Astrocyte (in vitro differentiated cells and primary cell): ENCODE measurements around the gene TWF2. TPM values are rescaled to one million over a fixed set of nuclear protein-coding genes. Genes with fewer than 3 reads are reported as not detected.
A peak's percentile ranks its signal among the peaks of the same experiment; 100 is the strongest.

Experiments
- DNase-seq: peaks from one replicate; pipeline ENCODE4 v3.0.0-alpha.2; 2010; ENCODE audit warnings: low read depth
- FAIRE-seq: peaks from 2 replicates; lab custom pipeline; 2011; peaks lifted over from hg19 to GRCh38; lab: Jason Lieb, UNC
- H2AFZ ChIP-seq: 2 replicates; pipeline ENCODE4 v1.6.0; 2012; ENCODE audit warnings: low read depth, low read length, inconsistent platforms
- H3K27ac ChIP-seq: 2 replicates; pipeline ENCODE4 v1.5.1; 2011; ENCODE audit warnings: low read depth, low read length, inconsistent platforms
- H3K27me3 ChIP-seq: 2 replicates; pipeline ENCODE4 v1.6.0; 2011; ENCODE audit warnings: low read length, inconsistent platforms; ENCODE audit not compliant: insufficient read depth
- H3K36me3 ChIP-seq: 2 replicates; pipeline ENCODE4 v1.5.1; 2011; ENCODE audit warnings: low read length, inconsistent platforms; ENCODE audit not compliant: insufficient read depth
- H3K4me1 ChIP-seq: 2 replicates; pipeline ENCODE4 v1.5.1; 2011; ENCODE audit warnings: low read length, inconsistent platforms; ENCODE audit not compliant: insufficient read depth
- H3K4me2 ChIP-seq: 2 replicates; pipeline ENCODE4 v1.6.0; 2012; ENCODE audit warnings: low read length, inconsistent platforms
- H3K4me3 ChIP-seq: 2 replicates; pipeline ENCODE4 v1.5.1; 2011; ENCODE audit warnings: low read depth, mild to moderate bottlenecking, low read length, inconsistent platforms; ENCODE audit not compliant: insufficient read depth
- H3K79me2 ChIP-seq: 2 replicates; pipeline ENCODE4 v1.6.0; 2012; ENCODE audit warnings: mild to moderate bottlenecking, low read length, inconsistent platforms; ENCODE audit not compliant: insufficient read depth
- H3K9ac ChIP-seq: 2 replicates; pipeline ENCODE4 v1.6.0; 2012; ENCODE audit warnings: mild to moderate bottlenecking, low read length, inconsistent platforms
- H3K9me3 ChIP-seq: 2 replicates; pipeline ENCODE4 v1.5.1; 2012; ENCODE audit warnings: low read depth, mild to moderate bottlenecking, low read length, inconsistent platforms; ENCODE audit not compliant: insufficient read depth
- H4K20me1 ChIP-seq: 2 replicates; pipeline ENCODE4 v1.6.0; 2012; ENCODE audit warnings: low read length, inconsistent platforms; ENCODE audit not compliant: insufficient read depth
- H3K27ac Mint-ChIP-seq: one replicate; pipeline ENCODE4 v1.8.0; 2021; ENCODE audit warnings: mild to moderate bottlenecking, mixed read lengths; ENCODE audit not compliant: unreplicated experiment
- H3K27me3 Mint-ChIP-seq: one replicate; pipeline ENCODE4 v1.8.0; 2021; ENCODE audit warnings: low read depth, mixed read lengths; ENCODE audit not compliant: unreplicated experiment
- H3K36me3 Mint-ChIP-seq: one replicate; pipeline ENCODE4 v1.8.0; 2021; ENCODE audit warnings: low read depth, mixed read lengths; ENCODE audit not compliant: unreplicated experiment
- H3K4me1 Mint-ChIP-seq: one replicate; pipeline ENCODE4 v1.8.0; 2021; ENCODE audit warnings: low read depth, mixed read lengths; ENCODE audit not compliant: unreplicated experiment
- H3K4me3 Mint-ChIP-seq: one replicate; pipeline ENCODE4 v1.8.0; 2021; ENCODE audit warnings: mild to moderate bottlenecking, moderate library complexity, mixed read lengths; ENCODE audit not compliant: unreplicated experiment
- H3K9me3 Mint-ChIP-seq: one replicate; pipeline ENCODE4 v1.8.0; 2021; ENCODE audit warnings: mild to moderate bottlenecking, mixed read lengths; ENCODE audit not compliant: unreplicated experiment
- EZH2 ChIP-seq: IDR thresholded peaks from 2 replicates; pipeline ENCODE4 v1.6.1; 2012; ENCODE audit warnings: mild to moderate bottlenecking, low read length, inconsistent platforms; ENCODE audit not compliant: insufficient read depth
- total RNA-seq: library from RNA; stranded (reverse); gene quantifications from 2 replicates; pipeline ENCODE4 v1.2.1, GENCODE V29; 2021
- TF ChIP-seq, protein P1 (sequence below): IDR thresholded peaks from 2 replicates; pipeline ENCODE4 v1.5.1; 2011; ENCODE audit warnings: low read depth, mild to moderate bottlenecking, inconsistent platforms, low read length, moderate library complexity; ENCODE audit not compliant: insufficient read depth

TWF2 gene
- total RNA-seq, 1 donor from 2014 or later, result 103 TPM

DNA sequence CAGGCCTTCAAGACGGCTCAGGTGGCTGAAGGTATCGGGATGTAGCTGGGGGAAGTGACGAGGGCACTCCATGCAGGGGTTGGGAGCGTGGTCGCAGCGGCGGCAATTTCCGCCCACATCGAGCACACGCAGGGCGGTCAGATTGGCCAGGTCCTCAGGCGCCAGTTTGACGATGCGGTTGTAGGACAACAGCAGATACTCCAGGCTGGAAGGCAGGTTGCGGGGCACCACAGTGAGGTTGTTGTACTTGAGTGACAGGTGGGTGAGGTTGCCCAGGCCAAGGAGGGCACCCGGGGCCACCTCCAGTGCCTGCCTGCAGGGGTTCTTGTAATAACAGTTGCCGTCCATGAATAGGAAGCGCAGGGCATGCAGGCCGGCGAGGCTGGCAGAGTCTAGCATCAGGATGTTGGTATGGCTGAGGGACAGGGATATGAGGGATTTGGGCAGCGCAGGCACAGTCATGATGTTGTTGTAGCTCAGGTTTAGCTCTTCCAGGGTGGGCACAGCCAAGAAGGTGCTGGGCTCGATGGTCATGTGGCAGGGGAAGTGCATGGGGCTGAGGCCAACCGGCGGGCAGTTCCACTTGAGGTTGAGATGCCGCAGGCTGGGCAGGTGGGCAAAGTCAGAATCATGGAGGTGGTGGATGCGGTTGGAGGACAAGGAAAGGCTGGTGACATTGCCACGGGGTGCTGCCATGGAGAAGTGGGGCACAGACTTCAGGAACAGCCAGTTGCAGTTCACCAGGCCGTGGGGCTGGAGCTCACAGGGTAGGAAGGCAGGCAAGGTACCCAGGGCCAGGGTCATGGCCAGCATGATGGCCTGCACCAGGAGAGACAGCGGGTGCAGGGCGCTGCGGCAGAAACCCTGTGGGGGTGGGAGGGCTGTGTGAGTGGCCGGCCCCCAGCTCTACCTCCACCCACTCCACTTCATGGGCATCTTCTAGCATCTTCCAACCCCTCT, 15.2 kb downstream of the TWF2 start:
- Mint-ChIP-seq H3K4me1 (no peaks in the 10 kb centered on the region), H3K27ac (peak overlapping the region; percentile 78), H3K9me3 (peaks cover 6% of the 10 kb centered on the region), H3K27me3 (peaks cover 9% of the 10 kb centered on the region), H3K36me3 (peaks cover 7% of the 10 kb centered on the region), H3K4me3 (no peak overlapping the region)
- Histone ChIP-seq H3K27ac (no peak overlapping the region), H3K4me3 (no peak overlapping the region), H3K4me1 (peaks cover 7% of the 10 kb centered on the region), H3K79me2 (no peaks in the 10 kb centered on the region), H3K27me3 (no peaks in the 10 kb centered on the region), H3K36me3 (peaks cover 3% of the 10 kb centered on the region), H4K20me1 (peaks cover 9% of the 10 kb centered on the region), H3K9me3 (no peaks in the 10 kb centered on the region), H3K9ac (no peak overlapping the region), H3K4me2 (no peak overlapping the region), H2AFZ (no peak overlapping the region)
- FAIRE-seq (no peak), DNase-seq (no peak)
- no peak for TF ChIP-seq EZH2
- TF ChIP-seq, protein P1, sequence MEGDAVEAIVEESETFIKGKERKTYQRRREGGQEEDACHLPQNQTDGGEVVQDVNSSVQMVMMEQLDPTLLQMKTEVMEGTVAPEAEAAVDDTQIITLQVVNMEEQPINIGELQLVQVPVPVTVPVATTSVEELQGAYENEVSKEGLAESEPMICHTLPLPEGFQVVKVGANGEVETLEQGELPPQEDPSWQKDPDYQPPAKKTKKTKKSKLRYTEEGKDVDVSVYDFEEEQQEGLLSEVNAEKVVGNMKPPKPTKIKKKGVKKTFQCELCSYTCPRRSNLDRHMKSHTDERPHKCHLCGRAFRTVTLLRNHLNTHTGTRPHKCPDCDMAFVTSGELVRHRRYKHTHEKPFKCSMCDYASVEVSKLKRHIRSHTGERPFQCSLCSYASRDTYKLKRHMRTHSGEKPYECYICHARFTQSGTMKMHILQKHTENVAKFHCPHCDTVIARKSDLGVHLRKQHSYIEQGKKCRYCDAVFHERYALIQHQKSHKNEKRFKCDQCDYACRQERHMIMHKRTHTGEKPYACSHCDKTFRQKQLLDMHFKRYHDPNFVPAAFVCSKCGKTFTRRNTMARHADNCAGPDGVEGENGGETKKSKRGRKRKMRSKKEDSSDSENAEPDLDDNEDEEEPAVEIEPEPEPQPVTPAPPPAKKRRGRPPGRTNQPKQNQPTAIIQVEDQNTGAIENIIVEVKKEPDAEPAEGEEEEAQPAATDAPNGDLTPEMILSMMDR, result no peak

DNA sequence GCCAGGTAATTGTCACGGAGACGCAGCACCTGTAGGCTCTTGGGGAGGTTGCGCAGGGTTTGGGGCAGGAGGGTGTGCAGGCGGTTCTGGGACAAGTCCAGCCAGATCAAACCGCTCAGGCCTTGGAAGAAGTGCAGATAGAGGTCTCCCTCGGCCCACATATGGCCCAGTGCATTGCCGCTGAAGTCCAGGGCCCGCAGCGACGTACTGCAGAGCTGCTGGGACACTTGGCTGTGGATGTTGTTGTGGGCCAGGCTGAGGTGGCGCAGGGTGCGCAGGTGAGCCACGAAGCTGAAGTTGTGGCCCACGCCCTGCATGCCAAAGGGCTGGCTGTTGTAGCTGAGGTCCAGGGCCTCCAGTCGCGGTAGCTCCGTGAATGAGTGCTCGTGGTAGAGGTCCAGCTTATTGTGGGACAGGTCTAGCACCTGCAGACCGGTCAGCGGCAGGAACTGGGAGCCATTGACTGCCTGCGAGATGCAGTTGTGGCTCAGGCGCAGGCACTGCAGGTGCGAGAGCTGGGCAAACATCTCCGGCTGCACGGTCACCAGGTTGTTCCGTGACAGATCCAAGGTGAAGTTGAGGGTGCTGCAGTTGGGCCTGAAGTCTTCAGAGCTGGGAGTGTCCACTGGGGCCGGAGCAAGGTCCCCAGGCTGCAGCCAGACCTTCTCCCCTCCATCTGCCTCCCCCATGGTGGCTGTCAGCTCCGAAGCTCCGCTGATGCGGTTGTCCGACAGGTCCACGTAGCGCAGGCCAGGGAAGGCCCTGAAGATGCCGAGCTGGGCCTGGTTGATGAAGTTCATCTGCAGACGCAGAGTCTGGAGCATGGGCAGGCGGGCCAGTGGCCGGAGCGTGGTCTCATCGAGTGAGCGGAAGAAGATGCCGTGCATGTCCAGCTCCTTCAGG, 16.4 kb downstream of the TWF2 start:
- H3K27me3 Mint-ChIP-seq, result peaks cover 9% of the 10 kb centered on the region
- Histone ChIP-seq H3K27me3 (no peaks in the 10 kb centered on the region), H3K4me1 (peaks cover 9% of the 10 kb centered on the region), H3K36me3 (no peaks in the 10 kb centered on the region), H3K9ac (no peak overlapping the region), H3K4me3 (no peak overlapping the region), H3K79me2 (no peaks in the 10 kb centered on the region), H3K4me2 (no peak overlapping the region), H2AFZ (no peak overlapping the region), H4K20me1 (peaks cover 2% of the 10 kb centered on the region), H3K27ac (no peak overlapping the region), H3K9me3 (no peaks in the 10 kb centered on the region)
- H3K4me1 Mint-ChIP-seq, result no peaks in the 10 kb centered on the region
- no peak for FAIRE-seq
- peaks cover 7% of the 10 kb centered on the region for H3K36me3 Mint-ChIP-seq
- no peak for DNase-seq
- peak overlapping the region; percentile 34 for H3K27ac Mint-ChIP-seq
- TF ChIP-seq, protein P1, result no peak
- TF ChIP-seq EZH2, result no peak
- no peak overlapping the region for H3K4me3 Mint-ChIP-seq
- peaks cover 6% of the 10 kb centered on the region for H3K9me3 Mint-ChIP-seq
